Astrocyte (in vitro differentiated cells and primary cell): ENCODE data around the gene TMEM184A.

Source experiments
- EZH2 ChIP-seq: IDR thresholded peaks from 2 replicates; pipeline ENCODE4 v1.6.1; 2012; ENCODE audit warnings: mild to moderate bottlenecking, low read length, inconsistent platforms; ENCODE audit not compliant: insufficient read depth
- TF ChIP-seq, protein P1 (sequence below): IDR thresholded peaks from 2 replicates; pipeline ENCODE4 v1.5.1; 2011; ENCODE audit warnings: low read depth, mild to moderate bottlenecking, inconsistent platforms, low read length, moderate library complexity; ENCODE audit not compliant: insufficient read depth

DNA sequence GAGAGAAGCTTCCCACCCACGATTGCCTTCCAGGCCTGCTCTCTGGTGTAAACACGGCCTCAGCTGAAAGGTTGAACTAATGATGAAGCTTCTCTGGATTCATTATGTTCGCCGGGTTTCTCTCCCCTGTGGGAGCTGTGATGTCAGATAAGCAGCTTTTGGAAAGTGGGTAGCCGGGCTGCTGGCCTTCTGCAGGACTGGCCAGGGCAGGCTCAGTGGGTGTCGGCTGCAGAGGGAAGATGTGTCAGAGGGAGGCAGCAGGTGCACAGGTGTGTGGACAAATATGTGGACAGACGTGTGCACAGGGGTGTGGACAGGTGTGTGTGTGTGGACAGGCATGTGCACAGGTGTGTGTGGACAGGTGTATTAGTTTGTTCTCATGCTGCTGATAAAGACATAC lies 42.3 kb upstream of the TMEM184A start:
- TF ChIP-seq, protein P1, sequence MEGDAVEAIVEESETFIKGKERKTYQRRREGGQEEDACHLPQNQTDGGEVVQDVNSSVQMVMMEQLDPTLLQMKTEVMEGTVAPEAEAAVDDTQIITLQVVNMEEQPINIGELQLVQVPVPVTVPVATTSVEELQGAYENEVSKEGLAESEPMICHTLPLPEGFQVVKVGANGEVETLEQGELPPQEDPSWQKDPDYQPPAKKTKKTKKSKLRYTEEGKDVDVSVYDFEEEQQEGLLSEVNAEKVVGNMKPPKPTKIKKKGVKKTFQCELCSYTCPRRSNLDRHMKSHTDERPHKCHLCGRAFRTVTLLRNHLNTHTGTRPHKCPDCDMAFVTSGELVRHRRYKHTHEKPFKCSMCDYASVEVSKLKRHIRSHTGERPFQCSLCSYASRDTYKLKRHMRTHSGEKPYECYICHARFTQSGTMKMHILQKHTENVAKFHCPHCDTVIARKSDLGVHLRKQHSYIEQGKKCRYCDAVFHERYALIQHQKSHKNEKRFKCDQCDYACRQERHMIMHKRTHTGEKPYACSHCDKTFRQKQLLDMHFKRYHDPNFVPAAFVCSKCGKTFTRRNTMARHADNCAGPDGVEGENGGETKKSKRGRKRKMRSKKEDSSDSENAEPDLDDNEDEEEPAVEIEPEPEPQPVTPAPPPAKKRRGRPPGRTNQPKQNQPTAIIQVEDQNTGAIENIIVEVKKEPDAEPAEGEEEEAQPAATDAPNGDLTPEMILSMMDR = no peak
- TF ChIP-seq EZH2 = no peak
